ENCODE results near the gene EMILIN2. TPM values are rescaled to one million over a fixed set of nuclear protein-coding genes. Genes with fewer than 3 reads are reported as not detected.

EMILIN2 gene
- total RNA-seq, 1 donor from 2014 or later: 0.53 TPM

DNA sequence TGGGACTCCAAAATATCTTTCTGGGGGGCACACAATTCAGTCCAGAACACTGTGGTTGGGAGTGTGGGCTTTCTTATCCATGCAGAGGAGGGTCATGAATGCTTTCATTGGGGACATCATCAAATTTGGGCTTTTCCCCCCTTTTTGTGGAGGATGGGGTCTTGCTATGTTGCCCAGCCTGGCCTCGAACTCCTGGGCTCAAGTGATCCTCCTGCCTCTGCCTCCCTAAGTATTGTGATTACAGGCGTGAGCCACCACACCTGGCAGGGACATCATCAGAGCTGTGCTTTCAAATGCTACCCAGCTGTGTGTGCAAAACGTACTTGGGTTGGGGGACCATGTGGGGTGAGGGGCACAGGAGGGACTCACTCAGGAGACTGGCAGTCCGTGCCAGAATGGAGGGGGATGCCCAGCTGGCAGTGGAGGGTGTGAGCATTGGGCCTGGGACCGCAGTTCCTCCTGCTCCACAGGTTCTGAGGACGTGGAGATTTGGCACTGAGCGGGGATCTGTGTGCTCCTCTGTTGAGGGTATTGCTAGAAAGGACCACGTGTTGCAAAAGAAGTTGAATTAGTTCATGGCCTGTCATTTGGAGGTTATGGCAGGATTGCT, 24.4 kb downstream of the EMILIN2 start:
- DNase-seq (ENCODE audit: low spot score) (peak; percentile 38), ATAC-seq (no peak)

DNA sequence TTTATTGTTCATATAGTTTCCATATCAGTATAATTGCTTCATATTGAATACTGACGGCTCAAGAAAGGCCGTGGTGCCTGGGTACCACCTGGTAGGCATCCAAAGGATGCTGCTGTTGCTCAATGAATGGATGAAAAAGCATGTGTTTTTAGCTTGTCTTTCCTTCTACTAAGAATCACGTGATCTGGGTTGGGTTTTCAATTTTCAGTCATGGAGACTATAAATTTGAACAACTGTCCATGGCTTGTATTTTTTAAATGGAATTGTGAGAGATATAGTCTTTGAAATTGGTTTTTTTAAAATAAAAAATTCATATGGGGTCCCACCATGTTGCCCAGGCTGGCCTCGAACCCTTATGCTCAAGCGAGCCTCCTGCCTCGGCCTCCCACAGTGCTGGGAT, 25.3 kb downstream of the EMILIN2 start:
- ATAC-seq: no peak
- DNase-seq (ENCODE audit: low spot score): no peak

DNA sequence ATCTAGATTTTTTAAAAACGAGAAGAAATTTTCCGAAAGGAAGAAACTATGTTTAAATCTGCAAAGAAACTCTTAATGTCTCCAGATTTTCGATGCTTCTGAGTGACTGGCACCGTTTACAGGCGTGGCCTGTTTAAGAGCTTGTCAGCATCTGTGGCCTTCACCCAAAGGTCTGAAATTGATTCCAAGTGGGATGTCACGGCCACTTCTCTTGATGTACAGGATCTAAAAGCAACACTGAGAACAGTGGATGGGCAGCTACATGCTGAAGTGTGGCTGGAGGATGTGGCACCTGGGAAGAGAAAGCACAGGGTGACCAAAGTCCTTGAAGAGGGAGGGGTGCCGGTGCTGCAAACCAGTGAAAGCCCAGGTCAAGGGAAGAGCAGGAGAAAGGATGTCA, 28.0 kb downstream of the EMILIN2 start:
- ATAC-seq (no peak), DNase-seq (ENCODE audit: low spot score) (peak; percentile 18)

DNA sequence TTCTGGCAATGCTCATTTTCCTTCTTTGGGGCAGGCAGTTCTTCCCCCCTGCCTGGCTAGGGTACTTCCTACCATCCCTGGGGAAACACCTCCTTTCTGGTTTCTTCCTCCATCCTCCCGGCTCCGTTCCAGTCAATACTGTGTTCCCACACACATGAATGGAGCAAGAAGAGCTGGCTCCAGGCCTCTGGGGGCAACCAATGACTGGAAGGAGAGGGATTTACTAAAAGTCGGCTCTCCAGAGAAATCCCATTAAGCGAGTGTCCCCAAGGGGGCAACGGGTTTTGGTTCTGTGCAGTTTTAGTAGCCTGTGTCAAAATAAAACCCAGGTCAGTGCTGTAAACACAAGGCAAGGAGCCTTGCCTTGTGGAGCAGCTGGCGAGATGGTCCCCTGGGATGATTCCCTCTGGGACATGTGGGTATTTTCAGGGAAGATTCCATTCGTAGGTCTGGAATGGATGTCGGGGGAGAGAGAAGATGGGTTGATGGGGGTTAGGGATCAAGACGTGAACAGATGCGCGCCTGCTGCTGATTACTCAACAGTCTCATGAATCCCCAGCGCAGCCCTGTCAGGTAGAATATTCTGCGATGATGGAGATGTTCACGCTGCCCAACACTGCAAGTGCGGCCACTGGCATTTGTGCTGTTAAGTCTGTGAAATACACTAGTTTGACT, 32.0 kb downstream of the EMILIN2 start:
- DNase-seq (ENCODE audit: low spot score): peak; percentile 16
- no peak for ATAC-seq

DNA sequence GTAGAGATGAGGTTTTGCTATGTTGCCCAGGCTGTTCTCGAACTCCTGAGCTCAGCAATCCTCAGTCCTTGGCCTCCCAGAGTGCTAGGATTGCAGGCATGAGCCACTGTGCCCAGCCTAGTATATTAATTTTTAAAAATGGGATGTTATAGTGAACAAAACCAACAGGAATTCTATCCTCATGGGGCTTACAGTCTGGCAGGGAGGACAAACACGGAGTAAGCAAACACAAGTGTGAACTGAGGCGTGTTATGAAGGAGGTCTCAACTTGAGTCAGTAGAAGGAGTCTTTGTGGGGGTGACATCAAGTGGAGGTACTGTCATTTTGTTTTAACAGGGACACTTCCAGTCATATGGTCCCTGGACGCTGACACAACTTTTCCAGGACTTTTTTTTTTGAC, 33.1 kb downstream of the EMILIN2 start:
- ATAC-seq (no peak), DNase-seq (ENCODE audit: low spot score) (peak; percentile 1)

DNA sequence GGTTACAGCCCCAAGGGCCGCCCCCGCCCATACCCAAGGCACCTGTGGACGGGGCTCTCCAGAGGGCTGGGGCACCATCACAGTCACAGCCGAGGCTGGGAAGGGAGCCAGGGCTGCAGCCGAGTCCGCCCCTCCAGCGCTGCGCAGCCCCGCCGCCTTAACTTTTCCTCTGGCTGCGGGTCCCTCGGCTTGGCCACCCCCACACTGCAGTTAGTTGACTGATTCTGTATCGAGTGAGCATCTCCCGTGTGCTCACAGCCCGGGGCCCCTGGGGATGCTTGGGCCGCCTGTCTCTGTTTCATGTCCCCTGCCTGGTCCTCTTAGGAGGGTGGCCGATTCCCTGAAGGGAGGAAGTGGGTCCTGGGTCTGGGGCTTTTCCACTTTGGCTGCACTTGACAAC, 33.7 kb downstream of the EMILIN2 start:
- peak; percentile 24 for DNase-seq (ENCODE audit: low spot score)
- ATAC-seq: no peak

DNA sequence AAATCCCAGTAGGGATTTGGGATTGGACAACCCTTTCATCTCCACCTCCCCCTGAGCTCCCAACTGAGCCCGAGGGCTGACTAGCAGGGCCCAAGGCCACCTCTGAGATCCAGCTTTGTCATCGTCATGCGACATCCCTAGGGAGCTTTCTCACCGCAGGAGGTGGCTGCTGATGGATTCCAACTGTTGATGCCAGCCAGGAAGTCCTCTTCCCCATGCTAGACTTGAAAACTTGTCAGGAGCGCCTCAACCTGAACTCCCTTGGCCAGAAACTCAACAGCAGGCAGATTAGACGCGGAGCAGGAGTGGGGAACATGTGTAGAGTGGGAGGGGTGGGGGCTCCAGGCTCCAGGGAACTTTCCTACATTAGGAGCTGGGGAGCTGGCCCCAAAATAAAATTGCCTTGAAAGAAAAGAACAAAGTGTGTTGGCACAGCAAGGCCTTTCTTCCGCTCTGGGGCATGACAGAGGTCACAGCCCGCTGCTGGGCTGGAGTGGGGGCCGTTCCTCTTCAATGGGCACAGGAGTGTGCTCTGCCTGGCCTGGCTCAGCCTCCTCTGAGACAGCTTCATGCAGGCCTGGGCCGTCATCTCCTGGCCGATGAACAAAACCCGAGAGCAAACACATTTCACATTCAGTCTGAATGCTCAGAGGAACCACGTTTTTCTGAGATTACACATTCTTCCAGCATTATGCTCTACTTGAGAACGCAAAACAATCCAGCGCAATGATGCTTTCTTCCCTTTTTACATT, 34.5 kb downstream of the EMILIN2 start:
- no peak for ATAC-seq
- peak; percentile 33 for DNase-seq (ENCODE audit: low spot score)

DNA sequence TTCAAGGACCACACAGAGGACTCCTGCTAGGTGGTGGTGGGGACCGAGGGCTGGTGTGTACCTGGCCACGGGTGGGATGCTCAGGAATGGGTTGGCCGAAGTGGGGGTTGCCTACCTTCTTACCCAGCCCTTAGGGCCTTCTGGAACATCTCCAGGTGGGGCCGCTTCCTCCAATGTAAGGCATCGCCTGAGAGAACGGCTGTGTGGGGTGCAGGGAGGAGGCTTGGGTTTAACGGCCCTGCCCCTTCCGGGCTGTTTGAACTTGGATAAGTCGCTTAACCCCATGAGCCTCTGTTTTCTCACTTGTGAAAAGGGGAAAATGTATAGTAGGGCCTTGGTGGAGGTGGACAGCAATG, 35.0 kb downstream of the EMILIN2 start:
- DNase-seq (ENCODE audit: low spot score) (peak; percentile 35), ATAC-seq (no peak)

DNA sequence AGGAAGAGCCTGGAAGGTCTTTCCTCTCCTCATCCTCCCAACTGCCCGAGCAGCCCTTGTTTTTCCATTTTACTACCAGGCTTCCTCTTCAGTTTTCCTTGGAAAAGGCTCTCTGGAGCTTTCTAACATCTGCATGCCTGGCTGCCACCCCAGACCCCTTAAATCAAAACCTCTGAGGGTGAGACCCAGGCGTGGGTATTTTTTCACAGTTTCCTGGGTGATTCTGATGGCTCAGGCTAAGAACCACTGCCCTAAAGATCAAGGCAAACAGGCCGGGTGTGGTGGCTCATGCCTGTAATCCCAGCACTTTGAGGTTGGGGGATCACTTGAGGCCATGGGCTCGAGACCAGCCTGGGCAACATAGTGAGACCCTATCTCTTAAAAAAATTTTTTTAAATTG, 35.4 kb downstream of the EMILIN2 start:
- DNase-seq (ENCODE audit: low spot score): peak; percentile 7
- ATAC-seq: no peak

DNA sequence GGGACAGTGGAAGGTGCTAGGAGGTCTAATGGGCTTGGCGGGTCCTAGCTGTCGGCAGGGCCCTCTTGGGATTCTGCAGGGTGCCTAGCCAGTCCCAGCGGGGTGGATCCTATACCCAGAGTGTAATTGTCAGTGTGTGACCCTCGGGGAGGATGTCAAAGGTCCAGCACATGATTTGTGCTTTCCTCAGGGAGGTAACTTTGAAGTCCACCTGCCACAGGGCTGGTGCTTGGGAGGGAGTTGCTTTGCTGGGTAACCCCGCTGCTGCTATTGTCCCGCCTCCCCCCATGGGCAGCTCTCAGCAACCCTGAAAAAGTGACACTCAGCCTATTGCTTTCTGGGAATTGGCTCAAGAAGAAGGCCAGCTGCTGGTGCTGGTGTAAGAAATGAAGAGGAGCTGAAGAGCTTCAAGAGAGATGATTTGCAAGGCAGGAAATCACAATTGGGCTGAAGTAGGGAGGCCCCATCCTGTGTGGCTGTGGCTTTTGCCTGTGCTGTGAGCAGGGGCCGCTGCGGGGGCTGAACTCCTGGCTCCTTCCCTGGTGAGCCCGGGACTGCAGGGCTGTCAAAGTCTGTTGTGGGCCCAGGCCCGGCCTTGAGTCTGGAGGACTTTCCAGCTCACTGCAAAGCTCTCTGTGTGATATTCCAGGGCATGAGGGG, 36.4 kb downstream of the EMILIN2 start:
- DNase-seq (ENCODE audit: low spot score) (peak; percentile 22), ATAC-seq (no peak)

DNA sequence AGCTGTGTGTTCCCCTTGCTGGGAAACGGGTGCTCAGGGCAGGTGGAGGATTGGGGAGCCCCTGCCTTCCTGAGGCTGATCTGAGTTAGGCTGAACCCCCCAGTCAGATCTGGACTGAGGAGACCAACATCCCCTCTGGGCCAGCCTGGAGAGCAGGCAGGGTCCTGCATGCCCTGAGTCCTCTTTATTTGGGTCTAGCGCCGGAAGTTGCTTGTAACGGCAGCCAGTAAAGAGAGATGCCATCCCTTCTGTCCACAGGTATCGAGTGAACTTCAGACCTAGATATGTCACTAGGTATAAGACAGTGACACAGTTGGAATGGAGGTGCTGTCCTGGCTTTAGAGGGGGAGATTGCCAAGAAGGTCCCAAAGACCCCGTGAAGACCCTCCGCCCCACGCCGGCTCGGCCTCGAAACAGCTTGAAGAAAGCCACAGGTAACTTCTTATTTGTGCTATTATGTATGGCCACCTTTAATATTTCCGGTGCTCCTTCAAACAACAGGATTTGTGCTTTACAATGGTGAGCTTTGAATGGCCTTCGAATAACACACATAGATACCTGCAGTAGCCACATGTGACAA, 38.0 kb downstream of the EMILIN2 start:
- peak; percentile 27 for DNase-seq (ENCODE audit: low spot score)

DNA sequence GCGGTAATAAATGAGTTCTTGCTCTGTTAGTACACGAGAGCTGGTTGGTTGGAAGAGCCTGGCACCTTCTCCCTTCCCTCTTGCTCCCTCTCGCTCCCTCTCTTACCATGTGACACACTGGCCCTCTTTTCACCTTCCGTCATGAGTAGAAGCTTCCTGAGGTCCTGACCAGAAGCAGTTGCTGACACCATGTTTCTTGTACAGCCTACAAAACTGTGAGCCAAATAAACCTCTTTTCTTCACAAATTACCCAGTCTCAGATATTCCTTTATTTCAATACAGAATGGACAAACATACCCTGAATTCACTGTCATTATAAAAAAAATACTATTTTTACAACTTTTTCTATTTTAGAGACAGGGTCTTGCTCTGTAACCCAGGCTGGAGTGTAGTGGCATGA, 40.7 kb downstream of the EMILIN2 start:
- DNase-seq (ENCODE audit: low spot score) (no peak), ATAC-seq (no peak)

More for the DNA sequence above, 38.0 kb downstream of the EMILIN2 start:
- ATAC-seq: no peak

DNA sequence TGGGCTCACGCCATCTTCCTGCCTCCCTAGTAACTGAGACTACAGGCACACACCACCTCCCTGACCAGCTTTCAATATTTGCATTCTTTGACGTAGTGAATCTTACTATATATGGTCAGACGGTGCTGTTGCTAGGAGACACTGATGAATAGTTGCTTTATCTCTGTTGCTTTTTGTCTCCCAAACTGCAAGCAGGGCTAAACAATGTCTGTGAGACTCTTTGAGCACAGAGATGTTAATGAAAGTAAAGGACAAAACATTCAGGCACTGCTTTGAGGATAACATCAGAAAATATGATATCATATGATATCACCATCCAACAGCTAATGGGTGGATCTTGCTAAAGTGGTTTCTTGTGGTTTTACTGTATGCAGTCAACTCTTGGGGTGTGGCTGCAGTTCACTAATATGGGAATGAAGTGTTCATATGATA, 43.0 kb downstream of the EMILIN2 start:
- ATAC-seq (no peak), DNase-seq (ENCODE audit: low spot score) (no peak)

DNA sequence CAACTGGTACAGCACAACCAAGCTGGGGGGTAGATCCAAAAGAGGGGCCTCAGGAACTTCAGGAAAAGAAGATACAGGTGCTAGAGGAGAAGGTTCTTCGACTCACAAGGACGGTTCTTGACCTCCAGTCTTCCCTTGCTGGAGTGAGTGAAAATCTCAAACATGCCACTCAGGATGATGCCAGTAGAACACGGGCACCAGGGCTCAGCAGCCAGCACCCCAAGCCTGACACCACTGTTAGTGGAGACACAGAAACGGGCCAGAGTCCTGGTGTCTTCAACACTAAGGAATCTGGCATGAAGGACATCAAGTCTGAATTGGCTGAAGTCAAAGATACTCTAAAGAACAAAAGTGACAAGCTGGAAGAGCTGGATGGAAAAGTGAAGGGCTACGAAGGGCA, 43.8 kb downstream of the EMILIN2 start:
- DNase-seq (ENCODE audit: low spot score) (peak; percentile 33), ATAC-seq (no peak)

DNA sequence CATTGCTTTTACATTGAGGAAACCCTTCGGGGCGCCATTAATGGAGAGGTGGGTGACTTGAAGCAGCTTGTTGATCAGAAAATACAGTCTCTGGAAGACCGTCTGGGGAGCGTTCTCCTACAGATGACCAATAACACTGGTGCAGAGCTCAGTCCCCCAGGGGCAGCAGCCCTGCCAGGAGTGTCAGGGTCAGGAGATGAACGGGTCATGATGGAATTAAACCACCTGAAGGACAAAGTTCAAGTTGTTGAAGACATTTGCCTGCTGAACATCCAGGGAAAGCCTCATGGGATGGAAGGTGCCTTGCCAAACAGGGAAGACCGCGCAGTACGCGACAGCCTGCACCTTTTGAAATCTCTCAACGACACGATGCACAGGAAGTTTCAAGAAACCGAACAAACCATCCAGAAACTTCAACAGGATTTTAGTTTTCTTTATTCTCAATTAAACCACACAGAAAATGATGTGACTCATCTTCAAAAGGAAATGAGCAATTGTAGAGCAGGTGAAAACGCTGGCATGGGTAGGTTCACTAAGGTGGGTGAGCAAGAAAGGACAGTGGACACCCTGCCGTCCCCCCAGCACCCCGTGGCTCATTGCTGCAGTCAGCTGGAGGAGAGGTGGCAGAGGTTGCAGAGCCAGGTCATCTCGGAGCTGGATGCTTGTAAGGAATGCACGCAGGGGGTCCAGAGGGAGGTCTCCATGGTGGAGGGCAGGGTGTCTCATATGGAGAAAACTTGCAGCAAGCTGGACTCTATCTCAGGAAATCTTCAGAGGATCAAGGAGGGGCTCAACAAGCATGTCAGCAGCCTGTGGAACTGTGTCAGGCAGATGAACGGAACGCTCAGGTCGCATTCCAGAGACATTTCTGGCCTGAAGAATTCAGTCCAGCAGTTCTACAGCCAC, 45.0 kb downstream of the EMILIN2 start:
- DNase-seq (ENCODE audit: low spot score) (peak; percentile 33), ATAC-seq (no peak)

DNA sequence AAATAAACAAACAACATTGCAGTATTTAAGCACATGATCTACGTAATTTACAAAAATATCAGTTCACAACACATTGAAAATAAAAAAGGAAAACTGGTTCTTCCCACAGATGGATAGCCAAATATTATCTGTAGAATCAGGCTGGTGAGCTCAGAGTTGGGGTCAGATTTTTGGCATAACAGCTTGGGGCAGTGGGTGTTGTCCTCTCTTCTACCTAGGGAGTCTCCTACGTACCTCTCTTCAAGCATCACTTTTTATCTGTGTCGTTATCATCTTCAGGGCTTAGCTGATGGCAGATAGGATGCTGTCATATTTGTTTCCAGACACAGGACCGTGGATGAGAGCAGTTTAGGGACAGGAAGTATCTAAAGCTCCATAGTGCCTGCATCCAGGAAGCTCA, 46.2 kb downstream of the EMILIN2 start:
- DNase-seq (ENCODE audit: low spot score) (no peak), ATAC-seq (no peak)

DNA sequence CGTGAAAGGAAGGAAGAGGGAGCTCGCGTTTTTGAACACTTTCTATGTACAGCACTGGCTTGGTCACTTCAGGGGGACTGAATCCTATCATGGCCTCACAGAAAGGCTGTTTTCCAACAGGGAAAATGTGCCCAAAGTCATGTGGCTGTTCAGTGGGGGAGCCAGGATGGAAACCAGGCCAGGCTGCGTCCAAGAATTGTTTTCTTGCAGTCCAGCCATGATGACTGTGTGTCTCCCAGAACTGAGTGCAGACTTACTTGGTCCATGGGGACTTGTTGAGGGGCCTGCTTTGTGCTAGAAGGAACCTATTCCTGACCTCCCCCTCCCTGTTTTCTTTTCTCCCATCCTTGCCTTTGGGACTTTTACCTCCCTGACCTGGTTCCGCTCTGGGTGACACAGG, 46.9 kb downstream of the EMILIN2 start:
- ATAC-seq (no peak), DNase-seq (ENCODE audit: low spot score) (peak; percentile 22)

DNA sequence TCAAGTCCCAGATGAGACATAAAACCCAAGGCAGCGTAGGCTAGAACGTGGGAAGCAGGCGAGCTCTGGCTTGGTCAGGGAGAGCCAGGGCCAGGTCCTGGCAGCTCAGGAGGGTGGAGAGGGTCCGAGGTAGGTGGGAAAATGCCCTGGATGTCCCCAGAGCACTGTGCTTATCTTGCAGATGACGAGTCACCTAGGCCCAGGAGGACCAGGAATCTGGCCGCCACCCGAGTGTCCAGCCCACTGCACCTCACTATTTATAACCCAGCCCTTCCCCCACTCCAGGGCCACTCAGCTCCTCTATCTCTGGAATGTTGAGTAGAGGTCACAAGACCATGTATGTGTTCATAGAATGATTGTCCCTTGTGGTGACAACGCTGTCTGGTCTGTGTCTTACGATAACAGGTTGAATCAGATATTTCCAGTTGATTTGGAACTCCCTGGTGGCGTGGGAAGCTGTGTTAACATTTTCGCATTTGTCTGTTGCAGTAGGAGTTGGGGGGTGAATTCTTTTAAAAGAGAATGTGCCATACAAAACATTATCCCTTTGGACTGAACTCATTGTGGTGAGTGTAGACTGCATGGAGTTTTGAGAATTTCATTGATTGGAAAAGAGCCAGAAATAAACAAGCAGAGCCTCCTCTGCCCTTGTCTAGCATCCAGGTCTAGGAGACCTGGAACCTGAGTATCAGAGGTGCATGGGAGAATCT, 47.5 kb downstream of the EMILIN2 start:
- DNase-seq (ENCODE audit: low spot score) (peak; percentile 26), ATAC-seq (no peak)

DNA sequence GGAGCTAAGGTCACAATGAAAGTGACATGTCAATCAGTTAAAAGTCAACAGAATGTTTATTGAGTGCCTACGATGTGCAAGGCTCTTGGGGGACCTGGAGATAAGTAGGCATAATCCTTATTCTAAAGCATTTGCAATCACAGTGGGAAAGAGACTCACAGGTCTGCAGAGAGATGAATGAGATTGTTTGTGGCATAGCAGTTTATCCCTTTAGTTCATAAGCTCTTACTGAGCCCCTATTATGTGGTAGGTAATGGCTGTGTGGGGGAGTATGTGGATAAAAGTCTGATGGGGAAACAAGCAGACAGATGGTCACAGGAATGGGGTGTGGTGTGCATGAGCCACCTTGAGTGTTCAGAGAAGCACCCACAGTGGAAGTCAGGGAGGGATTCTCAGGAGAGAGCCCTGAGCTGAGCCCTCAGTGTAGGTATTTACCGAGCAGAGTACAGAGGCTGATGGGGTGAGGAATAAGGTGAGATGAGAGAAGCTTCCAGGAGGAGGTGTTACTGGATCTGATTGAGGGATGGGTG, 48.1 kb downstream of the EMILIN2 start:
- DNase-seq (ENCODE audit: low spot score): peak; percentile 11
- no peak for ATAC-seq
